ENCODE measurements around the gene ADH1B.
A peak's percentile ranks its signal among the peaks of the same experiment; 100 is the strongest.
"Not testable (repeated sequence)": the region's sequence is repeated elsewhere in the genome, so short reads cannot be mapped to it uniquely, and the experiment has no call there.

Gene ADH1B

DNA sequence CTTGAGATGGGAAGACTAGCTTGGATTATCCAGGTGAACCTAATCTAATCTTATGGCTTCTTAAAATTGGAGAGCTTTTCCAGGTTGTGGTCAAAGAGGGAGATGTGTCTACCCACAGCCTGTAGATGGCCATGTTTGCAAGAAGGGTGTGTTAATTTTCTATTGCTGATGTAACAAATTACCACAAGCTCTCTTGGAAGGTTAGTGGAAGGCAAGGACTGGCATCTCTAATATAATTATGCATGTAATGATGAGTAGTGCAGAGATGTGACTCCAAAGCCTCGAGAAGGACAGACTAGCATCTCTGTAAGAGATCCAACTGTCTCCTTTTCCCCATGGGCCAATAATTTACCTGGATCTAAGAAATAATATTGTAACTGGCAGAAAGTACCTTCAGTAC lies 3.2 kb upstream of the ADH1B start:
- DNase-seq (ENCODE audit: low spot score): no peak

DNA sequence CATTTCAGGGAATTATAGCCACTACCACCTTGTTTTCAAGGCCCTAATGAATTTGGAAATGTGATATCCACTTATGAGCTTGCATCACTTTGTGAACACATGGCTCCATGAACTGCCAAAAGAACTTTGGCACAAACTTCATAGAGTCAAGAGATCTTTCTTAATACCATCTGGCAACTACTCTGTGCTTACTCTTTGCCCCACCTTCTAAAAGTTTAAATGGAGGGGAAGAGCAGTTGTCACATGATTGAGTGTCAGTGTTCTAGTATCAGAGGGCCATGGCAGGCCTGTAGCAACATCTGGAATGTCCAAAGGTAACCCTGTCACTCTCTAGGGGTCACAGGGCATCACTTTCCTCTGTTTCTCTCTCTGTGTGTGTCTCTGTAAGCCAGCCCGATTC lies 2.6 kb upstream of the ADH1B start:
- peak; percentile 25 for DNase-seq (ENCODE audit: low spot score)

- not testable (repeated sequence) for DNase-seq (ENCODE audit: low spot score)
Observed at GRCh38 chr4:99317811-99318210, 3.4 kb downstream of the ADH1B start.

GRCh38 chr4:99317354-99317753 lies 3.8 kb downstream of the ADH1B start:
- DNase-seq (ENCODE audit: low spot score): no peak

DNA sequence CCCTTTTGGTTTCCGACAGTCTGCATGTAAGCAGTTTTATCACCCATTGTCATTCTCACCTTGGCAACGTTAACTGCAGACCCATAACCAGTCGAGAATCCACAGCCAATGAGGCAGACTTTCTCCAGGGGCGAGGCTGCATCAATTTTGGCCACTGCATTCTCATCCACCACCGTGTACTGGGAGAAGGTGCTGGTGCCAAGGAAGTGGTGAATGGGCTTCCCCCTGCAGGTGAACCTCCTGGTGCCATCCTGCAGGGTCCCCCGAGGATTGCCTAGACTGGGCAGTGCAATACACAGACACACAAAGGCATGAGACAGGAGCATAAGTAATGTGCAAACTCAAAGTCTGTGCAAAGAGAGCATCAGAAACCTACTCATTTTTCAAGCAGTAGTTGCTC lies 5.4 kb downstream of the ADH1B start:
- no peak for DNase-seq (ENCODE audit: low spot score)

DNA sequence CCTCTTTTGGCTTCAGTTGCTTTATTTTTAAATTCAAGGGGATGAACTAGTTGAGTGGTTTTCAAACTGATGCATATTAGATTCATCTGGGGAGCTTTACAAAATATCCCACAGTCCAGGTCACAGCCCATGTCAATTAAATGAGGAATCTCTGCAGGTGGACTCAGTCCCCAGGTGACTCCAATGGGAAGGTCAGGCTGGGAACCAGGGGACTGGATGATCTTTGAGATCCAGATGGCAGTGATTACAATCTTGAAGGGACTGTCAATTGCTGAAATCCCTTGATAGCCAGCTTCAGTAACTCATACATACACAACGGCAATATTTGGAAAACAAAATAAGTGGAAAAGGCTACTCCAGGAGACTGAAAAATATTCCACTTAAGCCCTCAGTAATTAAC lies 7.0 kb downstream of the ADH1B start:
- no peak for DNase-seq (ENCODE audit: low spot score)

GRCh38 chr4:99310389-99310788 lies 10.8 kb downstream of the ADH1B start:
- DNase-seq (ENCODE audit: low spot score): no peak

- no peak for DNase-seq (ENCODE audit: low spot score)
Observed at GRCh38 chr4:99305638-99306400, 15.4 kb downstream of the ADH1B start.

DNA sequence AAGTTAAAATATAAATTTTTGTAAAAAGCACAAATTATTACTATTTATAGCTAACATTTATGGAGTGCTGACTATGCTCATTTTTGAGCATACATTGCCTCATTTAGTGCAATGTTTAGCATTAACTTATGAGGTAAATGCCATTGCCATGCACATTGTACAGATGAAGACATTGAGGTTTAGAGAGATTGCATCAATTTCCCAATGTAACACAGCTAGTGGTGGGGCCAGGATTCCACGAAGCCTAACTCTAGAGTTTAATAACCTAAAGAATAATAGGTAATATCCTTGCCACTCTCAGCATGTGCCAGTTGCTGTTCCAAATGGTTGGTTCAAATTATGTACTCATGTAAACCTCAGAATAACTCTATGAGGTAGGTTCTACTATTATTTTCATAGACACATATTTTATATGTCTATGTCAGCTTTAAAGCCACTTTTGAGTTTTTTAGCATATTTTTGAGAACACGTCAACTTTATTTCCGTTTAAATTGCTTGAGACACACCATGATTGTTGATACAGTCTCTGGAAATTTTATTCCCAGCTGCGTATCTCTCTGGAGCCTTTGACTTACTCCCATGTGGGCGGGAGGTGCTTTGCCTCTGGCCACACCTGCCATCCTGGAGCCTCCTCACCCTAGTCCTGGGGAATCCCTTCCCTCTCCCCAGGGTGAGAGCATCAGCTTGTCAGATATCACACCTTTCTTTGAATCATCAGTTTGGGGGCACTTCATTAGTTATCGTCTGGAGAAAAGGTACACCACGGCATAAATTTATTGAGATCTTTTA lies 19.6 kb downstream of the ADH1B start:
- DNase-seq (ENCODE audit: low spot score): no peak

- DNase-seq (ENCODE audit: low spot score): peak; percentile 91
Observed at GRCh38 chr4:99300934-99301333, 20.3 kb downstream of the ADH1B start.

GRCh38 chr4:99293357-99293756 lies 27.8 kb downstream of the ADH1B start:
- no peak for DNase-seq (ENCODE audit: low spot score)

- no peak for DNase-seq (ENCODE audit: low spot score)
Observed at GRCh38 chr4:99290848-99291786, 30.1 kb downstream of the ADH1B start, which contains the start of gene ADH1A. Gene ADH1A, minus strand, starts transcription at chr4:99290985. Its CDS starts 71 bp downstream, at chr4:99290914.

DNA sequence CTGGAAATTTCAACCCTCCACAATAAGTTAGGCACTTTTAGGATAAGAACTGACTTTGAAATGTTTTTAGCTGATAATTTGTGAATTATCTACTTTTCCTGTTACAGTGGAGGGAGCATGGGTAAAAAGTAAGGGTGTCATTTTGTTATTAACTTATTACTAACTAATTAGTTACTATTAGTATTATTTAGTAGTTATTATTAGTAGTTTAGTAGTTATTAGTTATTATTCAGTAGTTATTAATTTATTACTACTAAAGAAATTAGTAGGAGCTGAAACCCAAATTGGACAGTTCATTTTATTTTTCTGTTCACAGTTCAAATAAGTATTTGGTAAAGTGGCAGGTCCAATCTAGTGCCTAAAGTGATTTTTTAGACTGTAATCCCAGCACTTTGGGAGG lies 35.8 kb downstream of the ADH1B start:
- no peak for DNase-seq (ENCODE audit: low spot score)

GRCh38 chr4:99282731-99283130 lies 38.5 kb downstream of the ADH1B start:
- no peak for DNase-seq (ENCODE audit: low spot score)

- no peak for DNase-seq (ENCODE audit: low spot score)
Observed at GRCh38 chr4:99281261-99281660, 39.9 kb downstream of the ADH1B start.

DNA sequence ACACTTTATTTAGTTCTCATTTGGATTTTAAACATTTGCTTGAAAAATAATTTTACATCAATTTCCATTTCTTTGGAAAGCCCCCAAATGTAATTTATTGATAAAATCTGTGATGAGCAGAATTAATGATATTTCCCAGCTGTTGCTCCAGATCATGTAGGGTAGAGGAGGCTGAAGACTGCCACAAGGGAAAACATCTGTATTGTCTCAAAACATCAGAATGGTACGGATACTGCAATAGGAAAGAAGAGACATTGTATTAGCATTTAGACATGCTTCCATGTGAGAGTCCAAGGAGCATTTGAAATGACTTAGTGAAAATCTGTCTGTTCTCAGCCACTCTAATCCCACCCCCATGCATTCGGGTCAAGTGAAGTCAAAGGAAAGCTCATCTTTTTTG lies 44.8 kb downstream of the ADH1B start:
- DNase-seq (ENCODE audit: low spot score): no peak

GRCh38 chr4:99275885-99276284 lies 45.3 kb downstream of the ADH1B start:
- DNase-seq (ENCODE audit: low spot score): no peak

GRCh38 chr4:99275050-99275449 lies 46.2 kb downstream of the ADH1B start:
- no peak for DNase-seq (ENCODE audit: low spot score)

DNA sequence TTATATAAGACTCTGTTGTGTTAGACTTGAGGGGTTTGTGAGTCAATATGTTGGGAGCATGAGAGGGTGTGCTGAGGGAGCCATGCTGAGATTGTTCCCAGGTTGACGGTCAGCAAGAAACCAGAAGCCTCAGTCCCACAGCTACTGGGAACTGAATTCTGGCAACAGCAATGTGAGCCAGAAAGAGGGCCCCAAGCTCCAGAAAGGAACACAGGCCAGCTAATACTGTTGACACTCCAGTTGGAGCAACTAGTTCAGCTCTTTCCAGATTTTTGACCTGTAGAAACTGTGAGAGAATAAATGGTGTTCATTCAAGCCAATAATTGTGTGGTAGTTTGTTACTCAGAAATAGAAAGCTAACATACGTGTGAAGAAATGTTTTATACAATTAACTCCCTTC lies 47.5 kb downstream of the ADH1B start:
- no peak for DNase-seq (ENCODE audit: low spot score)

DNA sequence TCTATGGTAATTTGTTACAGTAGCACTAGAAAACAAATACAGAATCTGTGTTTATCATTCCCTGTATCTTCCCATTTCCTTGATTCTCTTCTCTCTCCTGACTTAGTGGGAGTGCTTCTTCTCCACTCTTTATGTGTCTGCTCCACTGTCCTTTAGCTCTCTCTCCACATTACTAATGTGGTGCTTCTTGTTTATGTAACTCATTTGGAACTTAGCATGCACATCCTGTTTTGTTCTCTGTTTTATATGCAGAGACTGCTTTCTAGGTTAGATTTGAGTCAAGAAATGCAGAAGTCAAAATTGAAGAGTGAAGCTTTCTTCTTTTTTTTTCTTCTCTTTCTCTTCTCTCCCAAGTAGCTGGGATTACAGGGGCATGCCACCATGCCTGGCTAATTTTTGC lies 56.3 kb downstream of the ADH1B start:
- DNase-seq (ENCODE audit: low spot score): no peak

Data from AG08395 (cell line).